GM19238 (cell line): ENCODE results near the gene SINHCAF.

ENCODE experiments used
- DNase-seq: peaks from one replicate; pipeline ENCODE4 v3.0.0; 2011; ENCODE audit warnings: low spot score; ENCODE audit not compliant: insufficient read length

Gene SINHCAF

GRCh38 chr12:31234053-31234840 lies 91.7 kb downstream of the SINHCAF start:
- DNase-seq, result no peak

DNA sequence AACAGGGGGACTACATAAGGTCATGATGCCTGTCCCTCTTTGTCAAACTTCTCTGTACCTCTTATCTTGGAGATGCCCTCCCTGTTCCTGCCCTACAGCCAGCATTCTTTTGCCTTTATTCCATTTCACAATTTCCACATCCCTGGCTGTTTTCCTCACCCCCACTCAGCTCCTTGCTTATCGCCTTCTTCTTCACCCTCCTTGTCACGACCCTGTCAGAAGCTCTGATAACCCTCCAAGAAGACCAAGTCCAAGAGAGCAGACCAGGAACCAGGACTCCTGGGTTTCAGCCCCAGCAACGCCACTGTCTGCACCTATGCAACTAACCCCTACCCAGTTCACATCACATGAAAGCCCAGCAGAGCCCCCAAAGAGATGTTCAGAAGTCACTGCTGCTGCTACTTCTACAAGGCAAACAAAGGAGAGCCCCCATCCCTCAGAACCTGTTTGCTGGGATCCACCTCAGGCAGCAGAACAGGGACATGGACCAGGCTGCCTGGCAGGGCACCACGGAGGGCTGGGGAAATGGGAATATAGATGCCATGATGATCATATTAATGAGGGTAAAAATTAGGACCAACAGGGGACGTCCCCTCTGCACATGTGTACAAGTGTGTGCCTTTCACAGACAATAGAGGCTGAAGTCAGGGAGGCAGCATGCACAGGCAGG lies 92.8 kb downstream of the SINHCAF start:
- DNase-seq, result no peak

DNA sequence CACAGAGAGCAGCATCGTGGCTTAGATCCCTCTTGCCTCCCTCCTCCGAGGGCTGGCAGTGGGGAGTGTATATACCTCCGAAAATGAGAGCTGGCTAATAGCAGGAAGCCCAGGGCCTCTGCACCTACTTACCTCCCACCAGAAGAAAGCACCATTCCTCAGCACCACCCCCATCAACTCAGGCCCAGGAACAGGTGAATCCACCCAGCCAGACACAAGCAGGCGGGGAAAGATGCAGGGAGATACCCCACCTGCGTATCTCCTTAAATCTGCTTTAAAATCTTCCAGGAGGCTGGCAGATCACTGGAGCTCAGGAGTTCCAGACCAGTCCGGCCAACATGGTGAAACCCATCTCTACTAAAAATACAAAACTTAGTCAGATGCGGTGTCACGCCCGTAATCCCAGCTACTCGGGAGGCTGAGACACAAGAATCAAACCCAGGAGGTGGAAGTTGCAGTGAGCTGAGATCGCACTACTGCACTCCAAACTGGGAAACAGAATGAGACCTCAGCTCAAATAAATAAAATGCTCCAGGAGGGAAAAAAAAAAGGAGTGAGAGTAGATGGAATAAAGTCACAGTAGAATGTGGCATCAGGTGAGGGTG lies 93.5 kb downstream of the SINHCAF start:
- no peak for DNase-seq

GRCh38 chr12:31231611-31232360 lies 94.2 kb downstream of the SINHCAF start:
- no peak for DNase-seq
